ENCODE results near the gene ADAMTS19.

DNA sequence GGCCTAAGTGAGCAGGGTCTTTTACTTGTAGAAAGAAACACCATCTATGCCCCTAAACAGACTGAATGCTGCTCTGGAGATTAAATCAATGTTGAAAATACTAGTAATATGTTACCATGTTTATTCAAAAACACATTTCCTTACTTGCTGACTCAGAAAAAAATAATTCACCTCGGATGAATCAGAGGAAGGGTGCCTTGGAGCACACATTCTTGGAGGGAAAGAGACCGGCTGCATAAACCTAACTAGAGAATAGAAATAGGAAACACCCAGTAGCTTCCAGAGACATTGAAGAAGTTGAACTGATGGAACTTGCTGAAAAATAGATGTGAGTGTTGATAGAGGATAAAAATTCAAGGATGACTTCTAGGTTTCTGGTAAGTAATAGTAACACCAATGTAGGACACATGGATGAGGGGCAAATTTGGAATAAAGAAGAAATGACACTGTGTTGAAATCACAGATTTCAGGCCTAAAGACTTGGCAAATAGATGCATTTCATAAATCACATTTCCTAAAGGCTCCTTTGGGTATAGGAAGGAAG, 210.9 kb downstream of the ADAMTS19 start:
- TF ChIP-seq POLR2A (IDR thresholded peaks at IDR 0.05) (no peak), CTCF (IDR thresholded peaks at IDR 0.05) (no peak)

Measured in Peyer's patch (tissue), 4 donors.